Neuronal stem cell (in vitro differentiated cells): ENCODE measurements around the gene SPDYA.

Experiments
- DNase-seq: peaks from one replicate; pipeline ENCODE4 v3.0.0-alpha.2; 2013; ENCODE audit warnings: low spot score
- H2AFZ ChIP-seq: one replicate; pipeline ENCODE4 v1.6.1; 2013; ENCODE audit warnings: mild to moderate bottlenecking, low read length, inconsistent platforms
- H2AK5ac ChIP-seq: 2 replicates; pipeline ENCODE4 v1.6.1; 2013; ENCODE audit warnings: low read depth, mild to moderate bottlenecking, inconsistent platforms, low read length, moderate library complexity, mixed read lengths
- H2BK120ac ChIP-seq: 2 replicates; pipeline ENCODE4 v1.6.1; 2013; ENCODE audit warnings: low read depth, mild to moderate bottlenecking, inconsistent platforms, low read length, moderate library complexity, mixed read lengths
- H2BK12ac ChIP-seq: one replicate; pipeline ENCODE4 v1.6.1; 2013; ENCODE audit warnings: low read length, inconsistent platforms
- H2BK15ac ChIP-seq: 2 replicates; pipeline ENCODE4 v1.6.1; 2013; ENCODE audit warnings: mild to moderate bottlenecking, low read length, inconsistent platforms, mixed read lengths
- H2BK5ac ChIP-seq: one replicate; pipeline ENCODE4 v1.6.1; 2013; ENCODE audit warnings: inconsistent platforms, mild to moderate bottlenecking, low read length, moderate library complexity
- H3K14ac ChIP-seq: one replicate; pipeline ENCODE4 v1.6.1; 2013; ENCODE audit warnings: low read length, inconsistent platforms
- H3K18ac ChIP-seq: 2 replicates; pipeline ENCODE4 v1.6.1; 2013; ENCODE audit warnings: low read length, inconsistent platforms
- H3K23ac ChIP-seq: 2 replicates; pipeline ENCODE4 v1.6.1; 2013; ENCODE audit warnings: low read depth, mild to moderate bottlenecking, mixed read lengths, low read length, inconsistent platforms; ENCODE audit not compliant: poor library complexity
- H3K27ac ChIP-seq: replicated peaks from 3 replicates; pipeline ENCODE4 v1.5.1; 2013; ENCODE audit warnings: low read length, inconsistent platforms
- H3K27me3 ChIP-seq, 3 experiments: 2 replicates each; pipeline ENCODE4 v1.6.1; 2013; ENCODE audit warnings: low read length in 3 of 3, mild to moderate bottlenecking in 2 of 3, inconsistent platforms in 1 of 3, low read depth in 1 of 3, mixed read lengths in 1 of 3, moderate library complexity in 1 of 3; ENCODE audit not compliant: control insufficient read depth in 3 of 3, insufficient read depth in 3 of 3
- H3K36me3 ChIP-seq, 2 donors: replicated peaks in 1 of 2; 2 replicates each; pipeline ENCODE4 v1.6.1; 2013; ENCODE audit warnings: low read length in 2 of 2; ENCODE audit not compliant: control insufficient read depth in 2 of 2, insufficient read depth in 2 of 2
- H3K4ac ChIP-seq: 2 replicates; pipeline ENCODE4 v1.6.1; 2013; ENCODE audit warnings: inconsistent platforms, mild to moderate bottlenecking, low read length, moderate library complexity
- H3K4me1 ChIP-seq, 2 donors: 1 replicate in 1 of 2; 2 replicates in 1 of 2; pipeline ENCODE4 v1.6.1; 2013; ENCODE audit warnings: low read length in 2 of 2, low read depth in 1 of 2; ENCODE audit not compliant: control insufficient read depth in 2 of 2, insufficient read depth in 1 of 2
- H3K4me2 ChIP-seq: one replicate; pipeline ENCODE4 v1.6.1; 2013; ENCODE audit warnings: mild to moderate bottlenecking, low read length, inconsistent platforms; ENCODE audit not compliant: insufficient read depth, poor library complexity, severe bottlenecking
- H3K4me3 ChIP-seq, 2 donors: 2 replicates each; pipeline ENCODE4 v1.5.1; 2013; ENCODE audit warnings: low read length in 2 of 2, mild to moderate bottlenecking in 2 of 2, inconsistent platforms in 1 of 2, moderate library complexity in 1 of 2
- H3K79me1 ChIP-seq: one replicate; pipeline ENCODE4 v1.6.1; 2013; ENCODE audit warnings: low read depth, mild to moderate bottlenecking, inconsistent platforms, low read length, moderate library complexity
- H3K9ac ChIP-seq: one replicate; pipeline ENCODE4 v1.6.1; 2013; ENCODE audit warnings: mild to moderate bottlenecking, low read depth, low read length, inconsistent platforms; ENCODE audit not compliant: poor library complexity
- H3K9me3 ChIP-seq, 2 donors: replicated peaks in 1 of 2; 2 replicates each; pipeline versions ENCODE3 to v1.6.1; 2013; ENCODE audit warnings: low read length in 2 of 2, mild to moderate bottlenecking in 2 of 2, inconsistent platforms in 1 of 2, low read depth in 1 of 2, mixed read lengths in 1 of 2, moderate library complexity in 1 of 2; ENCODE audit not compliant: control insufficient read depth in 2 of 2, insufficient read depth in 1 of 2
- H4K8ac ChIP-seq: one replicate; pipeline ENCODE4 v1.6.1; 2013; ENCODE audit warnings: low read depth, mild to moderate bottlenecking, inconsistent platforms, low read length, moderate library complexity
- H4K91ac ChIP-seq: one replicate; pipeline ENCODE4 v1.6.1; 2013; ENCODE audit warnings: low read length, low read depth, mild to moderate bottlenecking, inconsistent platforms; ENCODE audit not compliant: poor library complexity
- WGBS, 2 donors: extraction: QIAGEN DNeasy Blood & Tissue Kit; methylation state at CpG; one replicate each; pipeline ENCODE4 v1.1.7; 2013; ENCODE audit warnings: missing lambda C conversion rate in 2 of 2, mixed read lengths in 1 of 2; ENCODE audit not compliant: insufficient read length in 2 of 2, insufficient replicate concordance in 1 of 2; ENCODE audit errors: extremely low coverage in 2 of 2; 5-methylcytosine and 5-hydroxymethylcytosine counted together

Gene SPDYA

DNA sequence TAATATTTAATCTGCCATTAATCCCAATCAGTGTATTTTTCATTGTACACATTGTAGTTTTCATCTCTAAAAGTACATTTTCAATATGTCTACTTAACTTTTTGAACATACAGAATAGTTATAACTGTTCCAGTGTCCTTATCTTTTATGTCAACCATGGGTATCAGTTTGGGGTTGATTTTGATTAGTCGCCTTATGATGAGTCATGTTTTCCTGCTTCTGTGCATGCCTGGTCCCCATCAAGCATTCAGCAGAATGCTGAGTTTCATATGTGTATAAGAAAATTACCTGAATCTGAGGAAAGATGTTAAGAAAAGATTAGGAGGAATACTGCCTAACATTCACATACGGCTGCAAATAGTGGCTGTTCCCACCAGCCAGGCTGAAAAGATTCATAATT is 17.7 kb downstream of the SPDYA start:
- Histone ChIP-seq H2BK120ac (no peak overlapping the region), H2BK5ac (no peak overlapping the region), H3K4me2 (no peak overlapping the region), H3K36me3 (no peaks in the 10 kb centered on the region), H2BK15ac (no peak overlapping the region), H4K8ac (no peak overlapping the region), H3K18ac (no peak overlapping the region), H4K91ac (no peak overlapping the region), H3K4ac (no peak overlapping the region), H3K9ac (no peak overlapping the region), H3K4me3 (no peak overlapping the region), H3K27ac (no peak overlapping the region), H3K9me3 (no peaks in the 10 kb centered on the region), H2AFZ (no peak overlapping the region), H2BK12ac (no peak overlapping the region), H3K4me1 (no peaks in the 10 kb centered on the region), H3K79me1 (no peaks in the 10 kb centered on the region), H3K23ac (no peak overlapping the region), H2AK5ac (no peak overlapping the region), H3K14ac (no peak overlapping the region), H3K27me3 (no peaks in the 10 kb centered on the region)
- no CpG with 5 or more reads among the region's 2 CpGs for WGBS, 2 donors
- no peak for DNase-seq

DNA sequence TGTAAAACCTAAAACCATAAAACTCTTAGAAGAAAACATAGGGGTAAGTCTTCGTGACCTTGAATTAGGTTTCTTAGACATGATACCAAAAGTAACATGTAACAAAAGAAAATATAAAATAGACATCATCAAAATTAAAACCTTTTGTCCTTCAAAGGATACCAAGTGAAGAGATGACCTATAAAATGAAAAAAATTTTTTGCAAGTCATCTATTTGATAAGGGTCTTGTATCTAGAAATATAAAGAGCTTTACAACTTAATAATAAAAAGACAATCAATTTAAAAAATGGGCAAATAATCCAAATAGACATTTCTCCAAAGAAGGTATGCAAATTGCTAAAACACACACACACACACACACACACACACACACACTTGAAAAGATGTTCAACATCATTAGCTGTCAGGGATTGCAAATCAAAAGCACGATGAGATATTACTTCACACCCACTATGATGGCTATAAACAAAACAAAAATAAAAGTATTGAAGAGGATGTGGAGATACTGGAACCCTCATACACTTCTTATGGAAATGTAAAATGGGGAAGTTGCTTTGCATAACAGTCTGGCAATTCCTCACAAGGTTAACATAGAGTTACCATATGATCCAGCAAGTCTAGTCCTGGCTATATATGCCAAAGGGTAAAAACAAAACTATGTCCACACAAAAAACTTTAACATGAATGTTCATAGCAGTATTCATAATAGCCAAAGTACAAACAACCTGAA is 23.3 kb downstream of the SPDYA start:
- H3K9ac ChIP-seq: no peak overlapping the region
- H2BK120ac ChIP-seq: no peak overlapping the region
- H3K27me3 ChIP-seq: no peaks in the 10 kb centered on the region
- no peaks in the 10 kb centered on the region for H3K36me3 ChIP-seq
- H2AK5ac ChIP-seq: no peak overlapping the region
- H2AFZ ChIP-seq: no peak overlapping the region
- no peak overlapping the region for H4K91ac ChIP-seq
- no peak overlapping the region for H2BK15ac ChIP-seq
- H3K14ac ChIP-seq: no peak overlapping the region
- H3K4me1 ChIP-seq: no peaks in the 10 kb centered on the region
- no peak overlapping the region for H4K8ac ChIP-seq
- no peak overlapping the region for H2BK12ac ChIP-seq
- no peak overlapping the region for H3K4me3 ChIP-seq
- no peak overlapping the region for H3K27ac ChIP-seq
- no peak overlapping the region for H3K4me2 ChIP-seq
- no peaks in the 10 kb centered on the region for H3K79me1 ChIP-seq
- H3K18ac ChIP-seq: no peak overlapping the region
- no peak for DNase-seq
- no peak overlapping the region for H3K4ac ChIP-seq
- H3K23ac ChIP-seq: no peak overlapping the region
- H3K9me3 ChIP-seq: no peaks in the 10 kb centered on the region
- H2BK5ac ChIP-seq: no peak overlapping the region
- WGBS, 2 donors: no CpG with 5 or more reads among the region's 2 CpGs

DNA sequence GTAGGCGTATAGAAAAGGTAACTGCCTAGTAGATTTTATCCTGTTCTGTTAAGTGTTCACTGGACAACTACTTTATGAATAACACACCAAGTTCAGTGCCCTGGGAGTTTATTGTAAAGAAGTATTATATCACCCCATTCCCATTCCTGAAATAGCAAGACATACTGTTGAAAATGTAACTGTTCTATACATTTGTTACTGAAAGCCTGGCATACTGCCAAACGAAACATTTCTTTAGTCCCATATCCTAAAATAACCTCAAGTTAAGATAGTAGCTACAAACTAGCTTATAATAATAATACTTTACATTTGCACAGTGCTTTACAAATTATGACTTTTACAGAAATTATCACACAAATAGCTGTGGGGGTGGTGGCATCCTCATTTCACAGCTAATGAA is 25.1 kb downstream of the SPDYA start:
- H4K8ac ChIP-seq: no peak overlapping the region
- no peak overlapping the region for H3K14ac ChIP-seq
- no peak overlapping the region for H3K23ac ChIP-seq
- H2BK12ac ChIP-seq: no peak overlapping the region
- no peaks in the 10 kb centered on the region for H3K4me1 ChIP-seq
- no peak overlapping the region for H3K4me2 ChIP-seq
- no peak overlapping the region for H2BK5ac ChIP-seq
- H3K4ac ChIP-seq: no peak overlapping the region
- H3K9me3 ChIP-seq: no peaks in the 10 kb centered on the region
- no peak overlapping the region for H3K9ac ChIP-seq
- H4K91ac ChIP-seq: no peak overlapping the region
- no peaks in the 10 kb centered on the region for H3K27me3 ChIP-seq
- H2AK5ac ChIP-seq: no peak overlapping the region
- no peak for DNase-seq
- H3K27ac ChIP-seq: no peak overlapping the region
- H3K79me1 ChIP-seq: no peaks in the 10 kb centered on the region
- no peak overlapping the region for H2AFZ ChIP-seq
- H2BK15ac ChIP-seq: no peak overlapping the region
- H3K4me3 ChIP-seq: no peak overlapping the region
- no peaks in the 10 kb centered on the region for H3K36me3 ChIP-seq
- H3K18ac ChIP-seq: no peak overlapping the region
- no peak overlapping the region for H2BK120ac ChIP-seq
- no CpG with 5 or more reads among the region's 2 CpGs for WGBS, 2 donors

DNA sequence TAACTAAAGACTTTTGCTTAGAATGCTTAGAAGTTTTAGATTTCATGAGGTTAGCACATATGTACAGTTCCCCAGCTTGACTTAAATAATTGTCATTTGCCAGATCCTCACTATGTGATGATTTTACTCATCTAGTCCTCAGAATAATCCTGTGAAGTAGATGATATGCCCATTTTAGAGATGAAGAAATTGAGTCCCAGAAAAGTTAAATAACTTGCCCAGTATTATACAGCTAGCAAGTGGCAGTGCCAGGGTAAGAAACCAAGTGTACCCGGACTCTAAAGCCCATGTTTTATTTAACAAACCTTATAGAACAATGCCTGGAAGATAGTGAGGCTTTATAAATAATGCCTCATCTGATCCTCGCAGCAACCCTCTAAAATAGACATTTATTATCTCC is 28.3 kb downstream of the SPDYA start:
- no peak overlapping the region for H3K4ac ChIP-seq

More for the DNA sequence above, 28.3 kb downstream of the SPDYA start:
- no peak overlapping the region for H3K23ac ChIP-seq
- H3K14ac ChIP-seq: no peak overlapping the region
- H3K36me3 ChIP-seq: no peaks in the 10 kb centered on the region
- no peak overlapping the region for H4K8ac ChIP-seq
- H3K4me2 ChIP-seq: no peak overlapping the region
- no peak overlapping the region for H2BK120ac ChIP-seq
- WGBS, 2 donors: no CpG with 5 or more reads among the region's 2 CpGs
- no peak for DNase-seq
- no peaks in the 10 kb centered on the region for H3K27me3 ChIP-seq
- no peak overlapping the region for H2AFZ ChIP-seq
- H3K79me1 ChIP-seq: no peaks in the 10 kb centered on the region
- no peak overlapping the region for H3K27ac ChIP-seq
- H2AK5ac ChIP-seq: no peak overlapping the region
- no peak overlapping the region for H4K91ac ChIP-seq
- no peak overlapping the region for H2BK5ac ChIP-seq
- H3K9me3 ChIP-seq: no peaks in the 10 kb centered on the region
- no peak overlapping the region for H2BK12ac ChIP-seq
- H3K9ac ChIP-seq: no peak overlapping the region
- H3K4me3 ChIP-seq: no peak overlapping the region
- H3K4me1 ChIP-seq: no peaks in the 10 kb centered on the region
- H3K18ac ChIP-seq: no peak overlapping the region
- no peak overlapping the region for H2BK15ac ChIP-seq
